ENCODE data around the gene TTC21A. TPM values are rescaled to one million over a fixed set of nuclear protein-coding genes. Genes with fewer than 3 reads are reported as not detected.
A peak's percentile ranks its signal among the peaks of the same experiment; 100 is the strongest.
"Not testable (repeated sequence)": the region's sequence is repeated elsewhere in the genome, so short reads cannot be mapped to it uniquely, and the experiment has no call there.

The TTC21A gene, protein sequence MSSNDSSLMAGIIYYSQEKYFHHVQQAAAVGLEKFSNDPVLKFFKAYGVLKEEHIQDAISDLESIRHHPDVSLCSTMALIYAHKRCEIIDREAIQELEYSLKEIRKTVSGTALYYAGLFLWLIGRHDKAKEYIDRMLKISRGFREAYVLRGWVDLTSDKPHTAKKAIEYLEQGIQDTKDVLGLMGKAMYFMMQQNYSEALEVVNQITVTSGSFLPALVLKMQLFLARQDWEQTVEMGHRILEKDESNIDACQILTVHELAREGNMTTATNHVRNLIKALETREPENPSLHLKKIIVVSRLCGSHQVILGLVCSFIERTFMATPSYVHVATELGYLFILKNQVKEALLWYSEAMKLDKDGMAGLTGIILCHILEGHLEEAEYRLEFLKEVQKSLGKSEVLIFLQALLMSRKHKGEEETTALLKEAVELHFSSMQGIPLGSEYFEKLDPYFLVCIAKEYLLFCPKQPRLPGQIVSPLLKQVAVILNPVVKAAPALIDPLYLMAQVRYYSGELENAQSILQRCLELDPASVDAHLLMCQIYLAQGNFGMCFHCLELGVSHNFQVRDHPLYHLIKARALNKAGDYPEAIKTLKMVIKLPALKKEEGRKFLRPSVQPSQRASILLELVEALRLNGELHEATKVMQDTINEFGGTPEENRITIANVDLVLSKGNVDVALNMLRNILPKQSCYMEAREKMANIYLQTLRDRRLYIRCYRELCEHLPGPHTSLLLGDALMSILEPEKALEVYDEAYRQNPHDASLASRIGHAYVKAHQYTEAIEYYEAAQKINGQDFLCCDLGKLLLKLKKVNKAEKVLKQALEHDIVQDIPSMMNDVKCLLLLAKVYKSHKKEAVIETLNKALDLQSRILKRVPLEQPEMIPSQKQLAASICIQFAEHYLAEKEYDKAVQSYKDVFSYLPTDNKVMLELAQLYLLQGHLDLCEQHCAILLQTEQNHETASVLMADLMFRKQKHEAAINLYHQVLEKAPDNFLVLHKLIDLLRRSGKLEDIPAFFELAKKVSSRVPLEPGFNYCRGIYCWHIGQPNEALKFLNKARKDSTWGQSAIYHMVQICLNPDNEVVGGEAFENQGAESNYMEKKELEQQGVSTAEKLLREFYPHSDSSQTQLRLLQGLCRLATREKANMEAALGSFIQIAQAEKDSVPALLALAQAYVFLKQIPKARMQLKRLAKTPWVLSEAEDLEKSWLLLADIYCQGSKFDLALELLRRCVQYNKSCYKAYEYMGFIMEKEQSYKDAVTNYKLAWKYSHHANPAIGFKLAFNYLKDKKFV (N-terminal part only)
- 1 to 10 TPM; 1.9 to 8.3 TPM for total RNA-seq

DNA sequence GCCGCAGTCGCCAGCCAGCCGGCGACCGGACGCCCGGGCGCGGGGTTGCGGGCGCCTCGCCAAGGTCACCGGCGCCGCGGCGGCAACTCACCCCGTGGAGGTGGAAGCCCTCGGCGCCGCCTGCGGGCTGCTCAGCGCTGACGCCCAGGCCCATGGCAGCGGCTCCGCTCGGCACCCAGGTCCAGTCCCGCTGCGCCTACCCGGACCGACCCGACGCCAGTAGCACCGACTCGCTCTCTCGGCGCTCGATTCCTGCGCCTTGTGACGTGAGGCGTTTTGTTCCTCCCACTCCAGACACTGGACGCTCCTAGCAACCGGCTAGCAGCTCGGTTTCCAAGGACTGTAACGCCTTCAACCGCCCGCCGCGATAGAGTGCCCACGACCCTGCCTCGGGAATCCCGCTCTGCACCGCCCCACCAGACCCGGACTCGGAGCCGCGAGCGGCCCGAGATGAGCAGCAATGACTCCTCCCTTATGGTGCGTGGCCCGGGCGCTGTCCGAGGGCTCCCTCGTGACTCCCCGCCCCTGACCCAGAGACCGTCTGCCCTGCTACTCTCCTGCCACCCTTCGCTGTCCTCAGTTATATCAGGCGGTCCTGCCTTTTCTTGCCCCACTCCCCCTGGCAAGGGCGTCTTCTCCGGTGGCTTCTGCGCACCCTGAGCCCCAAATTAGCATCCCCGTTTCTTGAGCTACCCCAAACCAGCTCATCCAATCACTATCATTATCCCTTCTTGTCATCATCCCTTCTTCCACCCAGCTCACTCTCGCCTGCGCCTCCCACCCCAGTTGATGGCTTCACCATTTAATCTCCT lies at the start of gene TTC21A, which contains the start of gene GORASP1:
Gene TTC21A, plus strand, starts transcription at position 293 of the 812 bp plus-strand sequence. Its CDS starts 158 bp downstream, at position 451.
Gene GORASP1, minus strand, starts transcription at position 240 of the 812 bp plus-strand sequence. Its CDS starts 86 bp downstream, at position 154.
- DNase-seq (peak; percentile 77), ATAC-seq (peak; percentile 69)
- peaks cover 3% of the 10 kb centered on the region for H3K36me3 Mint-ChIP-seq
- peak within 1 kb of the TSS; percentile 92 for H3K4me3 Mint-ChIP-seq
- H3K4me1 Mint-ChIP-seq = peaks cover 41% of the 10 kb centered on the region
- peak within 1 kb of the TSS; percentile 85 for H3K27ac Mint-ChIP-seq
- CTCF ChIA-PET = interaction anchor here (0.6 to 5.7 kb wide), 7 partner anchors 12 to 184 kb away, joined by 3 to 37 read pairs (median 3); no protein-coding TSS in a partner anchor
- H3K27me3 Mint-ChIP-seq = peaks cover 10% of the 10 kb centered on the region
- H3K9me3 Mint-ChIP-seq (ENCODE audit: low read depth) = no peaks in the 10 kb centered on the region

DNA sequence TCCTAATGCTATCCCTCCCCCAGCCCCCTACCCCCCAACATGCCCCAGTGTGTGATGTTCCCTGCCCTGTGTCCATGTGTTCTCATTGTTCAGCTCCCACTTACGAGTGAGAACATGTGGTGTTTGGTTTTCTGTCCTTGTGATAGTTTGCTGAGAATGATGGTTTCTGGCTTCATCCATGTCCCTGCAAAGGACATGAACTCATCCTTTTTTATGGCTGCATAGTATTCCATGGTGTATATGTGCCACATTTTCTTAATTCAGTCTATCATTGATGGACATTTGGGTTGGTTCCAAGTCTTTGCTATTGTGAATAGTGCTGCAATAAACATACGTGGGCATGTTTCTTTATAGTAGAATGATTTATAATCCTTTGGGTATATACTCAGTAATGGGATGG lies 46.3 kb upstream of the TTC21A start:
- H3K4me3 Mint-ChIP-seq; H3K27ac Mint-ChIP-seq; H3K9me3 Mint-ChIP-seq (ENCODE audit: low read depth); ATAC-seq; H3K27me3 Mint-ChIP-seq; DNase-seq; CTCF ChIA-PET: not testable (repeated sequence)
- Mint-ChIP-seq H3K4me1 (peaks cover 22% of the 10 kb centered on the region), H3K36me3 (peaks cover 13% of the 10 kb centered on the region)

DNA sequence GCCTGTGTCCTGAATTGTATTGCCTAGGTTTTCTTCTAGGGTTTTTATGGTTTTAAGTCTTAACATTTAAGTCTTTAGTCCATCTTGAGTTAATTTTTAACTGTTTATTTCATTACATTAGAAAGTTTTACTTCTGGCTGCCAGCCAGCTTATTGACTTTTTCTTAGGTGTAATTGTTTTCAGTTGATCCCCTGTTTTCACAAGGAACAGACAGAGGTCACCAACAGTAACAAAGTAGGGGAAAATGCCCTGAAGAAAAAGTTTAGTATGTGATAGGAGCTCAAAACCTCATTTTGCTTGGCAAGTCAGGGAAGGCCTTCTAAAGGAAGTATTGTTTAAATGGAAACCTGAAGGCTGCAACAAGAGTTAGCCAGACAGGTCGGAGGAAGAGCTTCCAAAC lies 45.3 kb upstream of the TTC21A start:
- Mint-ChIP-seq H3K27me3 (no peaks in the 10 kb centered on the region), H3K27ac (no peak overlapping the region), H3K9me3 (ENCODE audit: low read depth) (no peaks in the 10 kb centered on the region), H3K36me3 (peaks cover 15% of the 10 kb centered on the region), H3K4me3 (no peak overlapping the region), H3K4me1 (peaks cover 16% of the 10 kb centered on the region)
- DNase-seq = no peak
- ATAC-seq = no peak
- CTCF ChIA-PET = interaction anchor here (1.0 kb wide), 1 partner anchor 89 kb away, joined by 3 read pairs; no protein-coding TSS in a partner anchor

DNA sequence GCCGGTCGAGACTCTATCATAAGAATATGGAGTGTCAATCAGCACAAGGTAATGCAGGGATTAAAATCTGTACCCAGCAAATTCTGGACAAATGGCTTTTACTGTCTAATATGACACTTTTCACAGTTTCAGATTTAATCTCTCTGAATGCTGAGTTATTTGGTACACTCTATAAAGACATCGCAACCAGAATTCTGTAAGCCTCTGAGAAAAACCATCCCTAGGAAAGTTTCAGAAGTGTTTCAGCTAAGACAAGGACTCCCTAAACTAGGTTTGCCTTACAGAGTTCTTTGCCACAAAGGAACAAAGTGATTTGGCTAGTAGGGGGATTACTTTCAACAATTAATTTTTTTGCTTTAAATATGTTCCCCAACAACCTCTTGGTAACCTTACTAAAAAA lies 44.3 kb upstream of the TTC21A start:
- Mint-ChIP-seq H3K4me3 (no peak overlapping the region), H3K4me1 (peaks cover 16% of the 10 kb centered on the region), H3K27me3 (no peaks in the 10 kb centered on the region), H3K36me3 (peaks cover 18% of the 10 kb centered on the region), H3K9me3 (ENCODE audit: low read depth) (no peaks in the 10 kb centered on the region), H3K27ac (no peak overlapping the region)
- no peak for DNase-seq
- CTCF ChIA-PET = interaction anchor here (1.0 kb wide), 1 partner anchor 88 kb away, joined by 3 read pairs; no protein-coding TSS in a partner anchor
- no peak for ATAC-seq

DNA sequence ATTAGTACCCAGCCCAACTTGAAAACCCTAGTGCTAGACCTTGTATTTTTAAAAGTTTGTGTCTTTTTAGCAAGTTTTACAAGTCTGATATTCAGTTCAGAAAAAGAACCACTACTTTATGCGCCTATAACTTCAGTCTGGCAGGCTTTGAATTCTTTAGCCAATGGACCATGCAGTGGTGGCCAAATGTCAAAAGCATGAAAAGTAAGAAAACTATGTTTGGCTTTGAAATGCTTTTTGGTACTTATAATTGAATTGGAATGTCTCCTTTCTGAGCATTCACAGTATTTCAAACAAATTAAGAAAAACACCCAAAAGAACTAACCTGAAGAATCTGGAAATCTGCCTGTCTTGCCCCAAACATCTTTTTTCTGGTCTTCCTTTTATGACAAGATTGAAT lies 42.8 kb upstream of the TTC21A start:
- Mint-ChIP-seq H3K9me3 (ENCODE audit: low read depth) (no peaks in the 10 kb centered on the region), H3K27ac (no peak overlapping the region), H3K36me3 (peaks cover 14% of the 10 kb centered on the region), H3K4me3 (no peak overlapping the region), H3K27me3 (no peaks in the 10 kb centered on the region), H3K4me1 (peaks cover 13% of the 10 kb centered on the region)
- ATAC-seq (no peak), DNase-seq (no peak)
- CTCF ChIA-PET = no interaction called here

DNA sequence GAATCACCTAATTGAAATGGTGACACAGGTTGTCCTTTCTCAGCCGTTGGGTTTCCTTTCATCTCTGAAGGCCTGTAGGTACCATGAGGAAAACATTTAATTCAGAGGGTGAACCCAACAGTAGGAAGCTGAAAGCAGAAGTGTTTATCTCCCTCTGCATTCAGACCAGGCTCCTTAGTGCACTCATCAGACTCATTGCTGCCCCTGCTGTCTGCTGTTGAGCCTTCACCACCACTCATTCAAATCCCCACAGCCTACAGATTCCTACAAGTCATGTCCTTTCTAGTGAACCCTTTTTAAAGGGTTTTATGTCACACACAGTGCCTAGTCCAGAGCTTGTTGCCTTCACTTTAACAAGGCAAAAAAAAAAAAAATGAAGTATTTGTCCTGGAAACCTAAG lies 42.3 kb upstream of the TTC21A start:
- no peaks in the 10 kb centered on the region for H3K9me3 Mint-ChIP-seq (ENCODE audit: low read depth)
- H3K27me3 Mint-ChIP-seq = no peaks in the 10 kb centered on the region
- H3K4me3 Mint-ChIP-seq = no peak overlapping the region
- CTCF ChIA-PET = no interaction called here
- ATAC-seq = peak; percentile 81
- peak; percentile 45 for DNase-seq
- H3K4me1 Mint-ChIP-seq = peaks cover 13% of the 10 kb centered on the region
- peaks cover 16% of the 10 kb centered on the region for H3K36me3 Mint-ChIP-seq
- no peak overlapping the region for H3K27ac Mint-ChIP-seq

DNA sequence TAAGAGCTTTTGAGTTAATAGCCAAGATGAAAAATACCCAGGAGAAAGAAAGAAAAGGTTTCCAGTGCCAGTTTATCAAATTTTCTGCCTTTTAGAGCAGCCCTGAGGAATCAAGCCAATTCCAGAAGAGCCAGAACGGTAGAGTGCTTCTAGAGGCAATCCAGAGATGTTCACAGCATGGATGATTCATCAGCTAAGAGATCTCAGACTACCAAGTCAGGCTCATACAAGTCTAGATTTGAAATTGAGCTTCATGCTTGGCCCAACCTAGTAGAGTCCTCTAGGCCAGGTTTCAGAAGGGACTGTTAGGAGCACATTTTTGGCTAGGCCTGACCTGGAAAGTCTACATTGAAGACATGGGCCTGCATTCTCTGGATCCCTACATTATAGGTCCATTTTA lies 40.2 kb upstream of the TTC21A start:
- DNase-seq (no peak), ATAC-seq (no peak)
- Mint-ChIP-seq H3K27ac (no peak overlapping the region), H3K4me3 (no peak overlapping the region), H3K4me1 (peaks cover 8% of the 10 kb centered on the region), H3K9me3 (ENCODE audit: low read depth) (no peaks in the 10 kb centered on the region), H3K36me3 (peaks cover 25% of the 10 kb centered on the region), H3K27me3 (no peaks in the 10 kb centered on the region)
- CTCF ChIA-PET = interaction anchor here (0.5 to 1.0 kb wide), 3 partner anchors 37 to 207 kb away, joined by 3 read pairs; partner anchors contain the start of genes GORASP1 and TTC21A

DNA sequence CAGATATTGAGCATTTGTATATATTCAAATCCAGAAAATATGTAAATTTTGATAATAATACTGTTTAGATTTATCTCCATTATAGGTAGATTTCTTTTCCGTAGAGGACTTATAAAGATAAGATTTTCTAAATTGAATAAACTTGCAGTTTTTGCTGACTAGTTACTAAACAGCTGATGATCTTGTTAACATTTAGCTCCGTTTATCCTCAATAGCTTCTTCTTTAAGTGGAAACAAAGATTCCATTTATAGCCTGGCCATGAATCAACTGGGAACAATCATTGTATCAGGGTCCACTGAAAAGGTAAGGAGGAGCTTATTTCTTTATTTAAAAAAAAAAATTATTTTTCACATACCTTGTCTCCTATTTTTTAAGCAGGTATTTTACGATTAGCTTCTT lies 38.9 kb upstream of the TTC21A start:
- no peak overlapping the region for H3K27ac Mint-ChIP-seq
- DNase-seq = no peak
- CTCF ChIA-PET = interaction anchor here (0.8 kb wide), 1 partner anchor 10 kb away, joined by 3 read pairs; no protein-coding TSS in a partner anchor
- ATAC-seq = no peak
- H3K27me3 Mint-ChIP-seq = no peaks in the 10 kb centered on the region
- H3K36me3 Mint-ChIP-seq = peaks cover 32% of the 10 kb centered on the region
- no peak overlapping the region for H3K4me3 Mint-ChIP-seq
- peaks cover 5% of the 10 kb centered on the region for H3K4me1 Mint-ChIP-seq
- H3K9me3 Mint-ChIP-seq (ENCODE audit: low read depth) = no peaks in the 10 kb centered on the region

DNA sequence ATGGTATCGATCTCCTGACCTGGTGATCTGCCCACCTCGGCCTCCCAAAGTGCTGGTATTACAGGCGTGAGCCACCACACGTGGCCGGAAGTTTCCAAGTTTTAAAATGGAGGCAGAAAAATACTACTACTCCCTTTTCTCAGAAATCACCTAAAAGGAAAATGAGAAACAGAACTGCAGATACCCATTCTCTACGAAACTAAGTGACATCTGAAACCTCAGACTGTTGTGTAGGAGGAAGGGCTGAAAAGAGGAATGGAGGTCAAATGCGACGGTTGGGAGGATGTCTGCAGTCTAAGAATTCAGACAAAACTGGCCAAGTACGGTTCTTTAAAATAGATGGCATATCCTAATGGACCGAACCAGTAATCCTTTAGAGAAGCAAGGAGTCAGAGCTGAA lies 31.6 kb upstream of the TTC21A start:
- H3K9me3 Mint-ChIP-seq (ENCODE audit: low read depth) = no peaks in the 10 kb centered on the region
- ATAC-seq (no peak), DNase-seq (no peak)
- no peak overlapping the region for H3K27ac Mint-ChIP-seq
- CTCF ChIA-PET = interaction anchor here (1.1 kb wide), 1 partner anchor 216 kb away, joined by 3 read pairs; no protein-coding TSS in a partner anchor
- no peak overlapping the region for H3K4me3 Mint-ChIP-seq
- H3K4me1 Mint-ChIP-seq = peaks cover 17% of the 10 kb centered on the region
- no peaks in the 10 kb centered on the region for H3K27me3 Mint-ChIP-seq
- H3K36me3 Mint-ChIP-seq = peaks cover 38% of the 10 kb centered on the region

DNA sequence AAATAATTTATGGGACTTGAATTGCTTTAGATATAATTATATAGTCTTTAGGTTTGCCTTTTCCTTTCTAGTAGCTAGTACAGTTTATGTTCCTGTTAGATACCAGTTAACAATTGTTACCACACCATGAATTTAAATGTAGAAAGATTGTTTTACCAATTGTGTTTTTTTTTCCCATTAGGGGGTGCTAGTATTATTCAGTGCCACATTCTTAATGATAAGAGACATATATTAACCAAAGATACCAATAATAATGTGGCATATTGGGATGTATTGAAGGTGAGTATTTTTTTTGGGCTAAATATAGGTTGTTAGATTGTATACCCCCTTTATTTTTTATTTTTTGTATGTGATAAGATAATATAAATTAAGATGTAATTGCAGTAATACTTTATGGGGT lies 27.9 kb upstream of the TTC21A start:
- CTCF ChIA-PET = interaction anchor here (1.9 kb wide), 1 partner anchor 13 kb away, joined by 4 read pairs; no protein-coding TSS in a partner anchor
- no peak for DNase-seq
- ATAC-seq = no peak
- no peak overlapping the region for H3K4me3 Mint-ChIP-seq
- H3K9me3 Mint-ChIP-seq (ENCODE audit: low read depth) = no peaks in the 10 kb centered on the region
- H3K27me3 Mint-ChIP-seq = no peaks in the 10 kb centered on the region
- no peak overlapping the region for H3K27ac Mint-ChIP-seq
- peaks cover 27% of the 10 kb centered on the region for H3K4me1 Mint-ChIP-seq
- H3K36me3 Mint-ChIP-seq = peaks cover 41% of the 10 kb centered on the region

DNA sequence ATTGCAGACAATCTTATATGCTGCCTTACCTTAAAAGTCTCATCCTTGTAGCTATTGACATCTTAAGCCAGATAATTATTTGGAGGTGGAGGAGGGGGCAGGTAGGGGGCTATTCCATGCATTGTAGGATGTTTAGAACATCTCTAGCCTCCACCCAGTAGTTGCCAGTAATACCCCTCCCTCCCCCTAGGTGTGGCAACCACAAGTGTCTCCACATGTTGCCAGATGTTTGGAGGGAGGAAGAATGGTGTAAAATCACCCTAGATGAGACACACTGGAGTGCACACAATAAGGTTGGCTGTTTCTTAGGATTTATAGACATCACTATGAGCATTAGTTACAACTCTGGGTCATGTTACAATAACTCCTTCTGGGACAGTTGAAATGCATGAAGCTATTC lies 27.5 kb upstream of the TTC21A start:
- H3K27ac Mint-ChIP-seq = no peak overlapping the region
- ATAC-seq (no peak), DNase-seq (no peak)
- H3K36me3 Mint-ChIP-seq = peaks cover 38% of the 10 kb centered on the region
- no peaks in the 10 kb centered on the region for H3K9me3 Mint-ChIP-seq (ENCODE audit: low read depth)
- H3K4me1 Mint-ChIP-seq = peaks cover 26% of the 10 kb centered on the region
- H3K27me3 Mint-ChIP-seq = no peaks in the 10 kb centered on the region
- CTCF ChIA-PET = interaction anchor here (1.2 to 1.9 kb wide), 2 partner anchors 12 to 212 kb away, joined by 3 to 4 read pairs; no protein-coding TSS in a partner anchor
- H3K4me3 Mint-ChIP-seq = no peak overlapping the region
